ENCODE measurements around the gene RAP1GDS1.

RAP1GDS1 gene

GRCh38 chr4:98485816-98486345, 224.7 kb downstream of the RAP1GDS1 start:
- no peak for DNase-seq

- DNase-seq, result no peak
Measured at GRCh38 chr4:98490251-98490650, 229.1 kb downstream of the RAP1GDS1 start.

GRCh38 chr4:98491899-98492559, 230.8 kb downstream of the RAP1GDS1 start:
- DNase-seq, result peak; percentile 45

- no peak for DNase-seq
Measured at GRCh38 chr4:98493296-98493695, 232.1 kb downstream of the RAP1GDS1 start.
